GM23248 (cell line): ENCODE measurements around the gene PLEKHG4.

Source experiments
- EZH2 ChIP-seq: fragments of 200-600 bp; sonication (generic); IDR thresholded peaks from 2 replicates; pipeline ENCODE4 v1.6.1; 2018; ENCODE audit warnings: antibody characterized with exemption, mild to moderate bottlenecking; ENCODE audit not compliant: insufficient read depth, poor library complexity, severe bottlenecking
- EZH2phosphoT487 ChIP-seq: fragments of 200-600 bp; sonication (generic); IDR thresholded peaks from 2 replicates; pipeline ENCODE4 v1.6.1; 2018; ENCODE audit warnings: antibody characterized with exemption, moderate library complexity, mild to moderate bottlenecking, low read depth; ENCODE audit not compliant: insufficient read depth

DNA sequence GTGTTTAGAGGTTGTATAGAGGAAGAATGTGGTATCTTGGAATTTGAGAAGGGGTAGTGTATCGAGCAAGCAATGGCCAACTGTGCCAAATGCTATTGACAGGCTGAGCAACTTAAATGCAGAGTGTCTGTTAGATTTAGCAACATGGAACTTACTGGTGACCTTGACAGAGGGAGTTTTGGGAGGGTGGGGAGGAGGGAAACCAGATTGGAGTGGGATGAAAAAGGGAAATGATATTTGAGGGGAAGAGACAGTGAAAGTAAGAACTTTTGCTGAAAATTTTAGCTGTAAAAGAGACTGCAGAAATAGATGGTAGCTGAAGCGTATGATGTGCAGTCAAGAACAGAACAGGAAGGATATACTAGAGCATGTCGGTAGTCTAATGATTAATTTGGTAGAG is 48.4 kb downstream of the PLEKHG4 start:
- no peak for TF ChIP-seq EZH2
- TF ChIP-seq EZH2phosphoT487, result no peak
